GM21717 (cell line): Measurements from ENCODE around the gene CST7.
"Not testable (repeated sequence)": the region's sequence is repeated elsewhere in the genome, so short reads cannot be mapped to it uniquely, and the experiment has no call there.

Source experiments
- ATAC-seq: cut with Tn5 transposase; IDR thresholded peaks from one replicate; pipeline ENCODE4 v1.9.1; 2021; ENCODE audit warnings: mild to moderate bottlenecking, moderate library complexity; ENCODE audit not compliant: unreplicated experiment

Gene CST7

GRCh38 chr20:24948939-24949679 is at the start of gene CST7:
TSS of gene CST7 (plus strand) at chr20:24949269. CDS start at chr20:24949506, 237 bp downstream.
- no peak for ATAC-seq

- ATAC-seq = no peak
These were observed 42.3 kb upstream of the CST7 start for GRCh38 chr20:24906806-24907205.

- no peak for ATAC-seq
These were observed 40.4 kb upstream of the CST7 start for GRCh38 chr20:24908642-24909041.

GRCh38 chr20:24909086-24909780 is 39.8 kb upstream of the CST7 start:
- no peak for ATAC-seq

GRCh38 chr20:24909861-24910260 is 39.2 kb upstream of the CST7 start:
- no peak for ATAC-seq

GRCh38 chr20:24910461-24910860 is 38.6 kb upstream of the CST7 start:
- no peak for ATAC-seq

- no peak for ATAC-seq
These were observed 37.6 kb upstream of the CST7 start for GRCh38 chr20:24911461-24911860.

- no peak for ATAC-seq
These were observed 36.5 kb upstream of the CST7 start for GRCh38 chr20:24912397-24913075.

- no peak for ATAC-seq
These were observed 35.9 kb upstream of the CST7 start for GRCh38 chr20:24913076-24913628.

GRCh38 chr20:24914388-24915241 is 34.5 kb upstream of the CST7 start:
- no peak for ATAC-seq

GRCh38 chr20:24915440-24915839 is 33.6 kb upstream of the CST7 start:
- ATAC-seq = no peak

- no peak for ATAC-seq
These were observed 33.2 kb upstream of the CST7 start for GRCh38 chr20:24915892-24916291.

GRCh38 chr20:24916412-24916811 is 32.7 kb upstream of the CST7 start:
- ATAC-seq = no peak

- ATAC-seq = no peak
These were observed 32.0 kb upstream of the CST7 start for GRCh38 chr20:24917056-24917455.

- ATAC-seq = no peak
These were observed 31.1 kb upstream of the CST7 start for GRCh38 chr20:24917797-24918578.

- no peak for ATAC-seq
These were observed 30.2 kb upstream of the CST7 start for GRCh38 chr20:24918579-24919566.

- not testable (repeated sequence) for ATAC-seq
These were observed 29.4 kb upstream of the CST7 start for GRCh38 chr20:24919665-24920064.

- not testable (repeated sequence) for ATAC-seq
These were observed 28.4 kb upstream of the CST7 start for GRCh38 chr20:24920706-24921105.

GRCh38 chr20:24929259-24929658 is 19.8 kb upstream of the CST7 start:
- not testable (repeated sequence) for ATAC-seq
